BLaER1 (cell line): Measurements from ENCODE around the gene L3HYPDH.
"Not testable (repeated sequence)": the region's sequence is repeated elsewhere in the genome, so short reads cannot be mapped to it uniquely, and the experiment has no call there.

ENCODE experiments used
- H3K27ac ChIP-seq: shearing (Covaris generic); formaldehyde crosslinking; 2 replicates; pipeline ENCODE4 v1.8.1; 2022
- H3K27me3 ChIP-seq: shearing (Covaris generic); formaldehyde crosslinking; 2 replicates; pipeline ENCODE4 v1.8.1; 2022
- H3K36me3 ChIP-seq: shearing (Covaris generic); formaldehyde crosslinking; 2 replicates; pipeline ENCODE4 v1.8.1; 2022
- H3K4me1 ChIP-seq: shearing (Covaris generic); formaldehyde crosslinking; 2 replicates; pipeline ENCODE4 v1.8.1; 2022
- H3K4me2 ChIP-seq: shearing (Covaris generic); formaldehyde crosslinking; 2 replicates; pipeline ENCODE4 v1.8.1; 2022
- H3K4me3 ChIP-seq: shearing (Covaris generic); formaldehyde crosslinking; 2 replicates; pipeline ENCODE4 v1.8.1; 2022
- H3K9ac ChIP-seq: shearing (Covaris generic); formaldehyde crosslinking; 2 replicates; pipeline ENCODE4 v1.8.1; 2022
- H3K9me3 ChIP-seq: shearing (Covaris generic); formaldehyde crosslinking; 2 replicates; pipeline ENCODE4 v1.8.1; 2022
- H4K20me1 ChIP-seq: shearing (Covaris generic); formaldehyde crosslinking; 2 replicates; pipeline ENCODE4 v1.8.1; 2022
- Cebpa-rat ChIP-seq: shearing (Covaris generic); IDR thresholded peaks from 2 replicates; pipeline ENCODE4 v1.8.1; 2022

Gene L3HYPDH

DNA sequence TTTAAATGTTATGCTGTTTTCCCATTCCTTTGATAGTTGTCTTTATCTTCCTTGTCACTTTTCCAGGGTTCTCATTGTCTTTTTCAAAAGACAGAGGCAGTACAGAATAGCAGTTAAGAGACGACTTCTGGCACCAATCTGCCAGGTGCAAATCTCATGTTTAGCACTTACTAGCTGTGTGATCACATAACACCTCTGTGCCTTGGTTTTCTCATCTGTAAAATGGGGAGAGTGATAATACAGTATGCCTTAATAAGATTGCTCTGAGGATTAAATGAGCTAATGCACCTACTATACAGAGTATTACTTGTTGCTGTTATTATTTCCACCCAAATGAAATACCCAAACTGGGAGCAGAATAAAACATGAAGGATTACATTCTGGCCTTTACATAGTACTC lies 23.8 kb downstream of the L3HYPDH start:
- TF ChIP-seq Cebpa-rat = no peak
- H3K36me3 ChIP-seq = peaks cover 3% of the 10 kb centered on the region; the same call in 1 of the 2 replicates

DNA sequence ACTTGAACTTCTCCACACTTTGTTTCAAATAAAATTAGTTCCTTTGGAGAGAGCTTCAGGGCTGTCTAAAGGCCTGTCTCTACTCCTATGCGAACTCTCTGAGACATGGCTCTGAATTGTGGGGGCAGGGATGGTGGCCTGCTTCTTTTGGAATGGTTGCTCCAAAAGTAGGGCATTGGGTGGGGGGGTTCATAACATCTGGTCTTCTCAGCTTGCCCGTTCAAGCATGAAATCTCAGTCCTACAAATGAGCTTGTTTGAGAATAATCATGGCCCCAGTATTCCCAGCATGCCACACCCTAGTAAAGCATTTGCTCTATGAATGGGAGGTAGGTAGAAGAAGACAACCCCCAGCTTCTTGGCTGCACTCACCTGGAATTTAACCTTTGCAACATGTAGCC lies 25.7 kb downstream of the L3HYPDH start:
- no peak overlapping the region for H3K4me3 ChIP-seq
- H3K9me3 ChIP-seq = no peaks in the 10 kb centered on the region
- peaks cover 7% of the 10 kb centered on the region; the same call in 1 of the 2 replicates for H3K36me3 ChIP-seq
- TF ChIP-seq Cebpa-rat = no peak
- peaks cover 8% of the 10 kb centered on the region for H3K27me3 ChIP-seq
- H3K4me2 ChIP-seq = no peak overlapping the region
- no peak overlapping the region for H3K27ac ChIP-seq
- no peak overlapping the region for H3K9ac ChIP-seq
- H4K20me1 ChIP-seq = peaks cover 5% of the 10 kb centered on the region; the same call in 1 of the 2 replicates
- no peaks in the 10 kb centered on the region for H3K4me1 ChIP-seq

More for the DNA sequence above, 23.8 kb downstream of the L3HYPDH start:
- no peak overlapping the region for H3K4me2 ChIP-seq
- no peaks in the 10 kb centered on the region for H3K9me3 ChIP-seq
- no peak overlapping the region for H3K9ac ChIP-seq
- H3K27me3 ChIP-seq = peaks cover 27% of the 10 kb centered on the region
- H3K4me1 ChIP-seq = peaks cover 14% of the 10 kb centered on the region
- H3K4me3 ChIP-seq = no peak overlapping the region
- peaks cover 24% of the 10 kb centered on the region for H4K20me1 ChIP-seq
- H3K27ac ChIP-seq = no peak overlapping the region

DNA sequence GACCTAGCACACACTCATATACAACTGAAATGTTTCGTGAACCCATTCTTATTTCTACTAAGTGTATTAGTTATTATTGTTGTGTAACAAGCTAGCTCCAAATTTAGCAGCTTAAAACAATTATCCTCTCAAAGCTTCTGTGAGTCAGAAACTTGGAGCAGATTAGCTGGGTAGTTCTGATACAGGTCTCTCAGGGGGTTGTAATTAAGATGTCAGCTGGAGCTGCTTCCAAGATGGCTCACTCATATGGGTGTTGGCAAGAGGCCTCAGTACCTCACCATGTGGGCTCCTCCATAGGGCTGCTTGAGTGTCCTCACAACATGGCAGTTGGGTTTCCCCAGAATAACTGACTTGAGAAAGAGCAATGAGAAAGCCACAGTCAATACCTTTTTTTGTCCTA lies 28.8 kb downstream of the L3HYPDH start:
- no peak overlapping the region for H3K4me2 ChIP-seq
- no peak for TF ChIP-seq Cebpa-rat
- H4K20me1 ChIP-seq = no peaks in the 10 kb centered on the region
- no peak overlapping the region for H3K27ac ChIP-seq
- H3K27me3 ChIP-seq = no peaks in the 10 kb centered on the region
- H3K9ac ChIP-seq = no peak overlapping the region
- H3K9me3 ChIP-seq = no peaks in the 10 kb centered on the region
- H3K4me1 ChIP-seq = no peaks in the 10 kb centered on the region
- H3K36me3 ChIP-seq = peaks cover 7% of the 10 kb centered on the region; the same call in 1 of the 2 replicates
- no peak overlapping the region for H3K4me3 ChIP-seq

DNA sequence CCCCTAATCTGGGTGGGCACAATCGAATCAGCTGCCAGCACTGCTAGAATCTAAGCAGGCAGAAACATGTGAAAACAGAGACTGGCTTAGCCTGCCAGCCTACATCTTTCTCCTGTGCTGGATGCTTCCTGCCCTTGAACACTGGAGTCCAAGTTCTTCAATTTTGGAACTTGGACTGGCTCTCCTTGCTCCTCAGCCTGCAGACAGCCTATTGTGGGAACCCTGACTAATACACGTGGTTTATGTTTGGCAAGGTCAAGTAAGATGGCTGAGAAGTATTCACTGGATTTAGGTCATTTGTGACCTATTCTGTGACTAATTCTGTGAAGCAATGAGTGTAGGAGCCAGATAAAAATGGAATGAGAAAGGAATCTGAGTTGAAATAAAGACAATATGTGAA lies 30.1 kb downstream of the L3HYPDH start:
- Histone ChIP-seq H3K27ac (no peak overlapping the region), H3K9ac (no peak overlapping the region), H3K4me2 (no peak overlapping the region), H3K9me3 (no peaks in the 10 kb centered on the region), H3K27me3 (no peaks in the 10 kb centered on the region), H4K20me1 (no peaks in the 10 kb centered on the region), H3K4me3 (no peak overlapping the region), H3K36me3 (peaks cover 7% of the 10 kb centered on the region; the same call in 1 of the 2 replicates), H3K4me1 (no peaks in the 10 kb centered on the region)
- TF ChIP-seq Cebpa-rat = no peak

DNA sequence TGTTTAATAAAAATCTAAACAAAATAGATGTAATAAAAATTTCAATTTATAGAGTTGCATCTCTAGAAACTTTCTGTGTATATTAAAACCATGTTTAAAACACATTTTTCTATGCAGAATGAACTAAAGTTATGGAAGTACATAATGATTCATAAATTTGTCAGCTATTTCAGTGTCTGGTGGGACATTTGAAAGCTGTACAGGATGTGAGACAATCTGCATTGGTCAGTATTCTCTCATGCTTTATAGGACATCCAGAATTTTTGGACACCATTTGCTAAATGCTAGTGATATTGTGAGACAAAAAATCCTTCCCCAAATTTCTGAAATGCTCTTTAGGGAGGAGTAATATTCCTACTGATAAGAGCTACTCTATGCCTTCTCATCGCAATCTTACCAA lies 32.4 kb downstream of the L3HYPDH start:
- Histone ChIP-seq H4K20me1 (no peaks in the 10 kb centered on the region), H3K27ac (no peak overlapping the region), H3K9ac (no peak overlapping the region), H3K4me1 (no peaks in the 10 kb centered on the region), H3K4me3 (no peak overlapping the region), H3K9me3 (no peaks in the 10 kb centered on the region), H3K36me3 (peaks cover 7% of the 10 kb centered on the region; the same call in 1 of the 2 replicates), H3K27me3 (no peaks in the 10 kb centered on the region), H3K4me2 (no peak overlapping the region)
- no peak for TF ChIP-seq Cebpa-rat

DNA sequence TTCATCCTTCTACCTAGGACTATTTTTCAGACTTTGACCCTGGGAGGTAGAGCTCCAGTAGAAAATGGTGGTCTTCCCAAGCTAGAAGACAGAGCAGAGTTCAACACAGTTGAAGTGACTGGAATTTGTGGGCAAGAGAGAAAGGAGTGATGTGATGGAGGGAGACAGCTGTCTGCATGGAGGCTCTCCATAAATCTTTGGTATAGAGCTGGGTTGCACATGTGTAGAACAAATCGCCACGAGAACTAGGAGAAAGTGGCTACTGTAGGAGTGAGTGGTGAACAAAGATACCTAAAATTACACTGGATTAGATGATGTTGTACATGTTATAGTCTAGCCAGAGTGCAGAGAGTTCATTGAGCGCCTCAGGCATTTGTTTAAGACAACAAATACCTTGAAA lies 33.5 kb downstream of the L3HYPDH start:
- no peak overlapping the region for H3K4me2 ChIP-seq
- H3K27me3 ChIP-seq = no peaks in the 10 kb centered on the region
- no peaks in the 10 kb centered on the region for H3K9me3 ChIP-seq
- H3K36me3 ChIP-seq = peaks cover 7% of the 10 kb centered on the region; the same call in 1 of the 2 replicates
- no peaks in the 10 kb centered on the region for H3K4me1 ChIP-seq
- TF ChIP-seq Cebpa-rat = no peak
- H3K9ac ChIP-seq = no peak overlapping the region
- H4K20me1 ChIP-seq = no peaks in the 10 kb centered on the region
- no peak overlapping the region for H3K4me3 ChIP-seq
- no peak overlapping the region for H3K27ac ChIP-seq

DNA sequence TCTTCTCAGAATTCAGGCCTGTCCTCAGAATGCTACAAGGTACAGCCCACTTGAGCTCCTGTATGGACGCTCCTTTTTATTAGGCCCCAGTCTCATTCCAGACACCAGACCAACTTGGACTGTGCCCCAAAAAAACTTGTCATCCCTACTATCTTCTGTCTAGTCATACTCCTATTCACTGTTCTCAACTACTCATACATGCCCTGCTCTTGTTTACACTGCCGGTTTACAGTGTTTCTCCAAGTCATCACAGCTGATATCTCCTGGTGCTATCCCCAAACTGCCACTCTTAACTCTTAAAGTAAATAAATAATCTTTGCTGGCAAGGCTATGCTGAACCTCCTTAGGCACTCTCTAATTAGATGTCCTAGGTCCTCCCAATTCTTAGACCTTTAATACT lies 35.5 kb downstream of the L3HYPDH start:
- not testable (repeated sequence) for H3K4me2 ChIP-seq, H3K27ac ChIP-seq, H3K4me3 ChIP-seq, H3K36me3 ChIP-seq, H3K4me1 ChIP-seq, H4K20me1 ChIP-seq, H3K9me3 ChIP-seq, H3K9ac ChIP-seq, H3K27me3 ChIP-seq

DNA sequence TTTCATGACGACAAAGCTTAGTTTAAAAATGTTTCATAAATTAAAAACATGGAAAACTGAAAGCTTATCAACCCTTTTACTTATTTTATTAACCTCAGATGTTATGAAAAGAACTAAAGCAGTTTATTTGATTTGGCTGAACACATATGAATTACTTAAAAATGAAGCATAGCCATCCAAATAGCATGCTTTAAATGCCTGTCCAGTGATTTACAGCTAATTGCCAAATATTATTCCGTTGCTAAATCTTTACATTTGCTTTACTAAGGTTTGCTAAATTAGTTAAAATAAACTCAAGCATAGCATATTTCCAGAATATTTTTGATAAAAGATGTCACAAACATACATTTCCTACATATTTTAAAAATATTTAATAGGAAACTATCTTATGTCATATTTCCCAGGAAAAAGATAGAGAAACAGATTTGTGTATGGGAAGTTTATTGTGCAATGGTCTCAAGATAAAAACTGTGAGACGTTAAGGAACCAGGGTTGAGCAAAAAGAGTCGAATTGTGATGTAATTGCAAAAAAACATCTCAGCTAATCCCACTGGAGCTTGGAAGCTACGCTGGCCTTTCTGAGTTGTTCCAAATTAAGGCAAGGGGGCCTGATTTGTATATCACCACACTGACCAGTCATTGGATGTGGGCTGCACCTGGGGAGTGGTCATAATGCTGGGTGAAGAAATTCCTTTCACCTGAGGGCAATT lies 44.8 kb downstream of the L3HYPDH start:
- TF ChIP-seq Cebpa-rat = no peak
- H3K27ac ChIP-seq = no peak overlapping the region
- H4K20me1 ChIP-seq = no peaks in the 10 kb centered on the region
- no peaks in the 10 kb centered on the region for H3K27me3 ChIP-seq
- H3K9me3 ChIP-seq = no peaks in the 10 kb centered on the region
- no peak overlapping the region for H3K9ac ChIP-seq
- no peaks in the 10 kb centered on the region for H3K4me1 ChIP-seq
- H3K4me3 ChIP-seq = no peak overlapping the region
- H3K4me2 ChIP-seq = no peak overlapping the region
- H3K36me3 ChIP-seq = no peaks in the 10 kb centered on the region

DNA sequence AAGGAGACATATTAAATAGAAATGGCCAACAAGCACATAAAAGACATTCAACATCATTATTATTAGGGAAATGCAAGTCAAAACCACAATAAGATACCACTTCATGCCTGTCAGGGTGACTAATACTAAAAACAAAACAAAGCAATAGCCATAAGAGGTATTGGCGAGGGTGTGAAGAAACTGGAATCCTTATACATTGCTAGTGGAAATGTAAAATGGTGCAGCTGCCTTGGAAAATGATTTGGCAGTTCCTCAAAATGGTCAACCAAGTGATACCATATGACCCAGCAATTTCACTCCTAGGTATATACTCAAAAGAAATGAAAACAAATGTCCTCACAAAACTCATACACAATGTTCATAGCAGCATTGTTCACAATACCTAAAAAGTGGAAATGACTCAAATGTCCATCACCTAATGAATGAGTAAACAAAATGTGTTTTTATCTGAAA lies 46.0 kb downstream of the L3HYPDH start:
- no peak for TF ChIP-seq Cebpa-rat
- H3K36me3 ChIP-seq = no peaks in the 10 kb centered on the region
- H3K4me1 ChIP-seq = no peaks in the 10 kb centered on the region
- no peaks in the 10 kb centered on the region for H3K9me3 ChIP-seq
- H3K4me3 ChIP-seq = no peak overlapping the region
- H4K20me1 ChIP-seq = no peaks in the 10 kb centered on the region
- no peak overlapping the region for H3K9ac ChIP-seq
- no peaks in the 10 kb centered on the region for H3K27me3 ChIP-seq
- no peak overlapping the region for H3K27ac ChIP-seq
- H3K4me2 ChIP-seq = no peak overlapping the region

DNA sequence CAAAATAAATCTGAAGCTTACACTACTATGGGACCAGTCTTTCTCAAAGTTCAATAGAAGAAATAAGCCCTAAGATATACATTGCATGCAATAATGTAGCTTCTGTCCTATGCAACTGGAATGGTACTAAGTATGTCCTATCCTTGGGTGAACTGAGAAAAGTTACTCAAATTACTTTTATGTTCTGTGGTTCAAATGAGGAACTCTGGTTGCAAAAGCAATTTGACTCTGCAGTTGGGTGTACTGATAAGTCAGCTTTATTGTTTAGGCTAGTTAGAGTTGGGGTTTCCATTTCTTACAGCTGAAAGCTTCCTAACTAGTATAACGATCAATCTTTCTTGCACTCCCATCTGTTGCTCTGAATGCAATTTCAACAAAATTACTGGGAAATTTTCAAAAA lies 48.2 kb downstream of the L3HYPDH start:
- no peaks in the 10 kb centered on the region for H4K20me1 ChIP-seq
- no peaks in the 10 kb centered on the region for H3K36me3 ChIP-seq
- TF ChIP-seq Cebpa-rat = no peak
- no peaks in the 10 kb centered on the region for H3K4me1 ChIP-seq
- no peak overlapping the region for H3K9ac ChIP-seq
- H3K9me3 ChIP-seq = no peaks in the 10 kb centered on the region
- H3K4me2 ChIP-seq = no peak overlapping the region
- no peak overlapping the region for H3K27ac ChIP-seq
- no peak overlapping the region for H3K4me3 ChIP-seq
- no peaks in the 10 kb centered on the region for H3K27me3 ChIP-seq

DNA sequence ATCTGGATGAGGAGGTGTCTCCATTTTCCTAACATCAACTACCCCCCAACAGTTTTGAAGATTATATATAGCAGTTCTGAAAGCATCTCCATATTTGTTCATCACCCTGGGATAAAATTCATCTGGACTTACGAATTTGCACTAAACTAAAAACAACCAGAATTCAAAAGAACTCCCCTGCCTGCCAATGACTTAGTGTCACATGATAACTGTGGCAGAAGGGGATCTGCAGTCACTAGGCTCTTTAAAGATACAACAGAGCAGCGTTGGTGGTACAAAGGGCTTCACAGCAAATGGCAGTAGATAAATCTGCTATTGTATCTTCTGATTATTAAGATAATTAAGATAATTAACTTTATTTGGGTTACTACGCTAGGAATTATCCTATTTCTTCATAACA lies 49.1 kb downstream of the L3HYPDH start:
- Histone ChIP-seq H3K27me3 (no peaks in the 10 kb centered on the region), H3K4me3 (no peak overlapping the region), H3K4me2 (no peak overlapping the region), H4K20me1 (no peaks in the 10 kb centered on the region), H3K36me3 (no peaks in the 10 kb centered on the region), H3K4me1 (no peaks in the 10 kb centered on the region), H3K9ac (no peak overlapping the region), H3K27ac (no peak overlapping the region), H3K9me3 (no peaks in the 10 kb centered on the region)
- TF ChIP-seq Cebpa-rat = no peak
